Ammon's horn (tissue), 1 donor: ENCODE data around the gene NOXA1.
A peak's percentile ranks its signal among the peaks of the same experiment; 100 is the strongest.

ENCODE experiments used
- DNase-seq: peaks from one replicate; pipeline ENCODE4 v3.0.0-alpha.2; 2016; ENCODE audit warnings: low spot score

Gene NOXA1

DNA sequence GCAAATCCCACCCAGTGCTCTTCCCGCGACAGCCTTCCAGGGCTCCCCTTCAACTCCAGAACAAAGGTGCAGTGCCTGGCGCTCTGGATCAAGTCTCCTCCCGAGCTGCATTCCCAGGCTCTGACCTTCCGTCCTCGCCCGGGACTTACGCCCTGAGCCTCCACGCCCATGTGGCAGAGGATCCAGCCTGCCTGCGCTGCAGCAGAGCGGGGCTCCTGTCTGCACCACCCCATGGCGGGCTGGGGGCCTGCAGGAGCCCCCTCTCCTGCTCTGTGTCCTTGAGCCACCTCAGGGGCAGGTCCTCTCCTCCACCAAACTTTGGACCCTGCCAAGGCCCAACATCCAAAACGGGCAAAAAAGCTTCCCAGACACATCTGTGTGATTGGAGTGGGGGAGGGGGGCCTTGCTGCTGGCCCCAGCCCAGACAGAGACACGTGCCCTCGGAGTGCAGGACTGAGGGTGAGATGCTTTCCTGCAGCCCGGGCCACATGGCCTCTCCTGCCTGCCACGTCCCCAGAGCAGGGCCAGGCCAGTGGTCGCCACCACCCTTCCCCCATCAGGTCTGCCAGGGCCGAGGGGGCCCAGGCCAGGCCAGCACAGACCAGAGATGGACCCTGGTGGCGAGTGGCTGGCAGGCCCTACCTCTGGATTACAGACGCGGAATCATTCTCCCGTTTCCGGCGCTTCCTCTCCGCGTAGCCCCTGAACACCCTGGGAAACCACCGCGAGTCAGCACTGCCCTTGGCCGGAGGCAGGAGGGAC, 31.6 kb downstream of the NOXA1 start:
- peak; percentile 7 for DNase-seq

- no peak for DNase-seq
Observed at GRCh38 chr9:137455359-137455991, 32.3 kb downstream of the NOXA1 start.

DNA sequence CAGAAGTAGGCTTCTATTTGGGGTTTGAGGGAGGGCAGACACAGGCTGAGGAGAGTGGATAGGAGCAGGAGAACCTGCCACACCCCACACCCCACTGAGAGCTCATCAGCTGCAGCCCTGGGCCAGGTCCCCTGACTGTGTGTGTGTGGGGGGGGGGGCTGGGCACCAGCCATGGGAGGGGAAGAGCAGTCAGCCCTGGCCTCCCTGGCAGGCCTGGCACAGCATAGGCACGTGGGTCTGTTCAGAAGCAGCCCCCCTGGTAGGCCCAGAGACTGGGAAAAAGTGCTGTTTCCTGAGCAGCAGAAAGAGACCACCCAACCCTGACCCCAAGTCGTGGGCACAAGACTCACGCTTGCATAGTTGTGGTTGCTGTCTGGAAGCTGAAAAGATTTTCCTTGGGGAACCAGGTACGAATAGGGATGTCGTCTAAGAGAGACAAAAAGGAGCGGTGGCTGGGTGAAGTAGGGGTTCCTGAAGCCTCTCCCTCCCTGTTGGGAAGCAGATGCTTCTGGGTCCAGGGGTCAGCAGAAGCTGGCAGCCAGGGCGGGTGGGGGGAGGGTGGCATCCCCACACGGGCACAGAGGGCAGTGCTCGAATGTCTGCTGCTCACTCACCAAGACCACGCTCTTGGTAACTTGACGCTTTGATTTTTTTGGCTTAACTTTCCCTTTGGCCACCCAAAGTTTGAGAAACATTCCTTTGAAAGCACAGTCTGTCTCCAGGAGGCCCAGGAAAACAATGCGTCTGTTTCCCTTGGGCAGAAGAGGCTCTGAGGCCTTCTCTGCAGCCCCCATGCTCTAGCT, 33.1 kb downstream of the NOXA1 start:
- peak; percentile 5 for DNase-seq

GRCh38 chr9:137456864-137457405, 33.7 kb downstream of the NOXA1 start:
- DNase-seq = no peak

DNA sequence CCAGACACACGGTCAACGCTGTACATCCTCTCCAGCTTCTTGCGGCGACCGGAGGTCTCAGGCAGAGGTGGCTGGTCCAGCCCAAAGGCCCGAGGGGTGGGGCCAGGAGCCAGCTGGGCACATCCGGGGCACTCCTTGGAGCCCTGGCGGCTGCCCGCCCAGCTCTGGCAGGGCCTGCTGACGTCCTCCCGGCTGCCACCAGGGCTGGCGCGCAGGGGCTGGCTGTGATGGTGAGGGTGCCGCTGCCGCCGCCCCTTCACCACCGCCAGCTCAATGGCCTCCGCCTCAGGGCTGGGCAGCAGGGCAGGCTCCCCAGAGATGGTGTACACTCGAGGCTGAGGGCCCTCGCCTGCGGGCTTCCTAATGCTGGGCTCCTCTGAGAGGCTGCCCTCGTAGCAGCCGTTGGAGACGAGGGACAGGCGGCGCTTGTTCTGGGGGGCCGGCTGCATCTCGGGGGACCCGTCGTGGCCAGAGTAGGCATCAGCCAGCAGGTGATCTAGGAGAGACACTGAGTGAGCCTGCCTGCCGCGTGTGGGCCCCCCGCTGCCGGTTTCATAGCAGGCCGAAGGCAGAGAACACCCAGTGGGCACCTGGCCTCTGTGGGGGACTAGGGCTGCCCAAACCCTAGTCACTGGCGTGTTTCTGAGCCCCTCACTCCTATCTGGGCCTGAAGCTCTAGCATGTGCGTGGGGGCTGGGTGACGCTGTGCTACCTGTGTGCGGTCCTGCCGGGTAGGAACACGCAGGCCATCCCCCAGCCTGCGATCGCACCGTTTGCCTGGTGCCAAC, 34.4 kb downstream of the NOXA1 start:
- no peak for DNase-seq

- DNase-seq = peak; percentile 88
Observed at GRCh38 chr9:137458194-137459151, 35.3 kb downstream of the NOXA1 start.

DNA sequence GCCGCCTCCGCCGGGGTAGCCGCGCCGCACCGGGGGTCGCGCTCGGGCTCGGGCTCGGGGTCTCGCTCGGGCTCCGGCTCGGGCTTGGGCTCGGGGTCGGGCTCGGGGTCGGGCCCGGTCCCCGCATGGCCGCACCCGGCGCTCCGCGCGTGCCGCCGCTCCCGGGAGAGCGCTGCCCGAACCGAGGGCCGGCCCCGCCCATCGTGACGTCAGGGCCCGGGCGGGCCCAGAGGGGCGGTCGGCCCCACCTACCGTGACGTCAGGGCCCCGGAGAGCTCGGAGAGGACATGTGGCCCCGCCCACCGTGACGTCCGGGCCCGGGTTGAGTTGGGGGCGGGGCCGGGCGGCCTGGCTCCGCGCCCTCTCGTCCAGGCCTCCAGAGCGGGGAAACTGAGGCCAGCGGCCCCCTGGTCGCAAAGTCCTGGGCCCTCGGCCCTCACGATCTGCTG, 36.0 kb downstream of the NOXA1 start, which contains the start of gene NSMF:
NSMF (minus strand) TSS at position 183 of the 449 bp plus-strand sequence. CDS start 232 bp downstream, outside the sequence.
- peak; percentile 97 for DNase-seq

- DNase-seq = no peak
Observed at GRCh38 chr9:137459601-137460362, 36.6 kb downstream of the NOXA1 start.

DNA sequence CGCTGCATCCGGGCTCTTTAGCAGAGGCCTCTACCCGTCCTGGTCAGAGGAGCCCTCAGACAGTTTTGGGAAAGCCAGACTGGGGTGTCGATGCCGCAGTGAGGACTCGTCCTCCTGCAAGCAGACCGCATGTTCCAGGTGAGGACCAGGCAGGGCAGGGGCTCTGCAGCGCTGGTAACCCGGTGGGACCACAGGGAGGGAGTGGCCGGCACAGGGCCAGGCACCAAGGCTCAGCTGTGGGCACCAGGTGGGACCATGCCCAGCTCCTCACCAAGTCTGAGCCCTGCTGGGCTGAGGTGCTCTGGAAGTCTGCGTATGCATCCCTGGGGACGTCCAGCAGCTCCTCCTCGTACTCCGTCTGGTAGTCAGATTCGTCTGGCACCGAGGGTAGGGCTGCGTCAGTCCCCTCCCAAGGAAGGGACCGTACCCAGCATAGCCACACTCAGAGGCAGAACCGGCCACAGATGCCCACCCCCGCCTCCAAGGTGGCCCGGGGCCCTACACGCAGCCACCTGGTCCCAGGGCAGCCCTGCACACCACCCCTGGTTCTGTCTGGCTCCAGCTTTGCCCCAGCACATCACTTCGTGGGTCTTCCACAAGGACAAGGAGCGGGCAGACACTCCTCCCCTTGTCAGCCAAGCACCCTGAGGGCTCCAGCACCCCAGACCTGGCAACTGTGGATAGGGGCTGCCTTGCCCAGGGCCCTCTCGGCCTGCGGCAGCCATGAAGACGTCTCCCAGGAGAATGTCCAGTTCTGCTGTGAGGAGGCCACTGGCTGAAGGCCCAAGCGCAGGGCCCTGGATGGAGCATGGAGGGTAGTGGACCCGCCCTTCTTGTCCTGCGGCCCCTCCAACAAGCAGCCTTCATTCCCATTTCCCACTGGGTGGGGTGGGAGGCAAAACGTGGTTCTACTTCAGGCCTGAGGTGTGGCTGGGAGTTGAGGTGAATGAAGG, 37.4 kb downstream of the NOXA1 start:
- peak; percentile 7 for DNase-seq

- no peak for DNase-seq
Observed at GRCh38 chr9:137461316-137461662, 38.1 kb downstream of the NOXA1 start.

GRCh38 chr9:137461663-137462395, 38.6 kb downstream of the NOXA1 start:
- no peak for DNase-seq

DNA sequence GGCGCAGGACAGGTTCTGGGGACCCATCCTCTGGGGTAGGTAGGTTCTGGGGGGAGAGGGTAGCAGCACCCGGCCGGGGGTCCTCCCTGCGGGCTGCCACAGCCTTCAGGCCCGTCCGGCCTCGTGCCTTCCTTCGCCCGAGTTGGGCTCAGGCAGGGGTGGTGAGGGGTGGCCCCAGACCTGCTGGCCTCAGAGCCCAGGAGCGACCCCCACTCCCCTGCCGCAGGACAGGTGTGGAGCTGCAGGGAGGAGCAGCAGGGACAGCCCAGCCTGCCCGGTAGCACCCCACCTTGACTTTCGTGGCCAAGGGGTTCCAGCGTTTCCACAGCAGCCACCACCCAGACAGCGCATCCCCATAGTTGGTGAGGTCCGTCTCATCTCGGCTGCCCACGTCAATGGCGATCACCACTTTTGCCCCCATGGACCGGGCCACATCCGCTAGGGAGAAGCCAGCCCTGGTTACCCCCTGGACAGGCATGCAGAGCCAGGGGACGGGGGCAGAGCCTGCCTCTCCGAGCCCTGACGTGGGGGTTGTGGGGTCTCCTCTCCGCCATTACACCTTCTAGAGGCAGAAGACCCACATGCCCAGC, 39.3 kb downstream of the NOXA1 start:
- no peak for DNase-seq

DNA sequence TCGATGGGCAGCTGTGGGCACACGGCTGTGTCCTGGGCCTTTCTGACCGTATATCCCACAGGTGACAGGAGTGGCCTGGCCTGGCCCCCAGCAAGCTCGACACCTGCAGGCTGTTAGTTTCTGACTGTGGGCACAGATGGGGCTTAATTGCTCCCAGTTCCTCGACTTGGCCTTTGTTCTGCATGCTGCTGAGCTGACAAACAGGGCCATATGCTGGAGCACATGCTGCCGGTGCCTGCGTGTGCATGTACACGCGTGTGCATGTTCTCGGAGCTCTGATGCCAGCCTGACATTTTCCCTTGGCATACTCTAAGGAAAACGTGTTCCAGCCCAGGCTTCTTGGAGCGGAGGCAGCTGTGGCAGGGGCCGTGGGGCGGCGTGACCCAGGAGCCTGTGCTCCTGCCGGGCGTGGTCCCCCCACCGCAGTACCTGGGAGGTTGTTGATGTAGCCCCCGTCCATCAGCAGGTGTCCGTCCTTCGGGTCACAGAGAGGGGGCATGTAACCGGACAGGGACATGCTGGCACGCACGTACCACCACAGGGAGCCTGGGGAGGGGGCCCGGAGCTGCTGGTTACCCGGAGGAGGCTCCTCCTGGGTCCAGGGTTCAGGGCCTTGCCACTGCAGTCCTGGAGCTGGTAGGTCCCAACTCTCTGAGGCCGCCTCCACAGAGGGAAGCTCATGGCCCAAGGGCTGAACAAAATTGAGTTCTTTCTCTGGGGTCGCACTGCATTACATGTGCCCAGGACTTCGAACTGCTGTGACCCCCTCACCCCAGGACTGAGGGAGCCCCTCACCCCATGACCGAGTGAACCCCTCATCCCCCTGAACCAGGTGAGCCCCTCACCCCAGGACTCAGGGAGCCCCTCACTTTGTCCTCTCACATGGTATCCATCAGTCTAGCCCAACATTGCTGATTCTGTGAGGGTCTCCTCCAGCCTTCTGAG, 40.1 kb downstream of the NOXA1 start:
- peak; percentile 47 for DNase-seq

- DNase-seq = no peak
Observed at GRCh38 chr9:137463931-137464290, 40.7 kb downstream of the NOXA1 start.

- no peak for DNase-seq
Observed at GRCh38 chr9:137464291-137464999, 41.3 kb downstream of the NOXA1 start.
